ENCODE measurements around the gene EME2.
"Not testable (repeated sequence)": the region's sequence is repeated elsewhere in the genome, so short reads cannot be mapped to it uniquely, and the experiment has no call there.

EME2 gene, protein sequence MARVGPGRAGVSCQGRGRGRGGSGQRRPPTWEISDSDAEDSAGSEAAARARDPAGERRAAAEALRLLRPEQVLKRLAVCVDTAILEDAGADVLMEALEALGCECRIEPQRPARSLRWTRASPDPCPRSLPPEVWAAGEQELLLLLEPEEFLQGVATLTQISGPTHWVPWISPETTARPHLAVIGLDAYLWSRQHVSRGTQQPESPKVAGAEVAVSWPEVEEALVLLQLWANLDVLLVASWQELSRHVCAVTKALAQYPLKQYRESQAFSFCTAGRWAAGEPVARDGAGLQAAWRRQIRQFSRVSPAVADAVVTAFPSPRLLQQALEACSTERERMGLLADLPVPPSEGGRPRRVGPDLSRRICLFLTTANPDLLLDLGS

DNA sequence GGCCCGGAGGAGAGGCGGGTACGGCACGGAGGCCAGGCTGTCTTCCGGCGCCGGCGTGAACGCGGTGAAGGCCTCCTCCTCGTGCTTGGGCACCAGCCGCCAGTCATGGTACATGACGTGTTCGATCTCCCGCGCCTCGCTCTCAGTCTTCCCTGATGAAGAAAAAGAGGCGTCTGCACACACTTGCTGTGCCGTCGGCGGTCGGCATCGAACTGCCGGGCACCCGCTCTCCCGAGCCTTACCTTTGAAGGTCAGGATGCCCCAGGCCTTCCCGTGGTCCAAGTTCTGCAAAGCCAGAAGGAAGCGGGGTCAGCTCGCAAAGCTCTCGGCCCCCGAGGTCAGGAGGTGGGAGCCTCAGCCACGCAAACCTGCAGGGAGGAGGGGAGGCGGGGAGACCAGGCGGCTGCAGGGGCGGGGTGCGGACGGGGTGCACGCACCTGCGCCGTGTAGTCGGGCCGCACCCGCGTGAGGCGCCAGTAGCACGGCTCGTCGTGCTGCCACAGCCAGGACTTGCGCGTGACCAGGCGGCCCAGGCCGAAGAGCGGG is at the start of gene EME2:
TSS of gene EME2 (plus strand) at position 449 of the 546 bp plus-strand sequence. CDS start 418 bp downstream, outside the sequence.
- peak; percentile 72 for DNase-seq

DNA sequence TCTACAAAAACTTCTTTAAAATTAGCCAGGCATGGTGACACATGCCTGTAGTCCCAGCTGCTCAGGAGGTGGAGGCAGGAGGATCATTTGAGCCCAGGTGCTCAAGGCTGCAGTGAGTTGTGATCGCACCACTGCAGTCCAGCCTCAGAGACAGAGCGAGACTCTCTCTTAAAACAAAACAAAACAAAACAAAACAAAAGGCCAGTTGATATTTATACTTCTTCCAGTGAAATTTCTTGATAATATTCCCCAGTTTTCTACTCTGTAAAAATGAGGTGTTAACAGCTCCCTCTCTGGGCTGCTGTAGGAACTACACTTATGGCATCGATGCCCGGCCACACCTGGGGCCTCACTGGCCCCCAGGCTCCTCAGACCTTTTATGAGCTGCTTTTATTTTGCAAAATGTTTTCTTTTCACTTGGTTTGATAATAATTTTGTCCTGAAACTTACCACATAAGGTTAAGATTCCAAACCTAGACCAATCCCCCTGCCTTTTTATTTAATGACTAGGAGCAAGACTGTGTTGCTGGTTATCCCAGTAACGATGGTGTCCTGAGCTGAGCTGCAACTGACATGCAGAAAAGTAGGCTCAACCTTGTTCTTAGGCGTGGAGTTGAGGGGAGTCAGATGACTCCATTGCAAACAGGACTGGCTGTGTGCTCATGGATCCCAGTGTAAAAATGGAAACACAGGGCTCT is 49.0 kb upstream of the EME2 start:
- peak; percentile 69 for DNase-seq

DNA sequence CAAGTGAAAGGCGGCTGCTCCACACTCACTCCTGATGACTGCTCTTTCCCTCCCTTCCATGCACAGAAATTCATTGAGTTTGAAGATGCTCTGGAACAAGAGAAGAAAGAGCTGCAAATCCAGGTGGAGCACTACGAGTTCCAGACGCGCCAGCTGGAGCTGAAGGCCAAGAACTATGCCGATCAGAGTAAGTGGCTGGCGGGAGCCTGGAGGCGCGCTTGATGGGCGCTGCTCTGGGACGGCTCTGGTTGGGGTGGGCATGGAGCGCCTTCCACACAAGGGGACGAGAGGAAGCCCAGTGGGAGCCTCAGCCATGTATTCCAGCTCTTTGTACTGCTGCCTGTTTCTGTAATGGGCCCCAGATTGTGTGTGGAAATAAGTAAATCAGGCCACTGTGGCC is 48.1 kb upstream of the EME2 start:
- no peak for DNase-seq

DNA sequence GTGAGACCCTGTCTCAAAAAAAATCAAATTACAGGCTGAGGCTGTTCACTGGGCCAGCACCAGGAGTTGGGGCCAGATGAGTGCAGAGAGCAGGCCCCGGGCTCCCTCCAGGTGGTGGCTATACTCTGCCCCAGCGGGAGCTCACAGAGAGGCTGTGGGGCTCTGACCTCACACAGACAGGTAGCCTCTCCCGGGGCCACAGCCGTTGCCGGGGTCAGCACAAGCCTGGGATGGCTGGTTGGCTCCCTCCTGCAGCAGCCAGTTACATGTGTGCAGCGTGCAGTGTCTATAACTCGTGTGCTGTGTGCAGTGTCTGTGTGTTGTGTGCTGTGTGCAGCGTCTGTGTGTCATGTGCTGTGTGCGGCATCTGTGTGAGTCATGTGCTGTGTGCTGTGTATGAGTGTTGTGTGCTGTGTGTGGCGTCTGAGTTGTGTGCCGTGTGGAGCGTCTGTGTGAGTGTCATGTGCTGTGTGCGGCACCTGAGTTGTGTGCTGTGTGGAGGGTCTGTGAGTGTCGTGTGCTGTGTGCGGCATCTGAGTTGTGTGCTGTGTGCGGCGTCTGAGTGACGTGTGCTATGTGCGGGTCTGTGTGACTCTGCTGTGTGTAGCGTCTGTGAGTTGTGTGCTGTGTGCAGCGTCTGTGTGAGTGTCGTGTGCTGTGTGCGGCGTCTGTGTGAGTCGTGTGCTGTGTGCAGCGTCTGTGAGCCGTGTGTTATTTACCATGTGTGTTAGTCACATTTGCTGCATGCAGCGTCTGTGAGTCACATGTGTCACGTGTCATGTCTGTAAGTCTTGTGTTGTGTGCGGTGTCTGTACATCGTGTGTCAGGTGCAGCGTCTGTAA is 45.7 kb upstream of the EME2 start:
- no peak for DNase-seq

DNA sequence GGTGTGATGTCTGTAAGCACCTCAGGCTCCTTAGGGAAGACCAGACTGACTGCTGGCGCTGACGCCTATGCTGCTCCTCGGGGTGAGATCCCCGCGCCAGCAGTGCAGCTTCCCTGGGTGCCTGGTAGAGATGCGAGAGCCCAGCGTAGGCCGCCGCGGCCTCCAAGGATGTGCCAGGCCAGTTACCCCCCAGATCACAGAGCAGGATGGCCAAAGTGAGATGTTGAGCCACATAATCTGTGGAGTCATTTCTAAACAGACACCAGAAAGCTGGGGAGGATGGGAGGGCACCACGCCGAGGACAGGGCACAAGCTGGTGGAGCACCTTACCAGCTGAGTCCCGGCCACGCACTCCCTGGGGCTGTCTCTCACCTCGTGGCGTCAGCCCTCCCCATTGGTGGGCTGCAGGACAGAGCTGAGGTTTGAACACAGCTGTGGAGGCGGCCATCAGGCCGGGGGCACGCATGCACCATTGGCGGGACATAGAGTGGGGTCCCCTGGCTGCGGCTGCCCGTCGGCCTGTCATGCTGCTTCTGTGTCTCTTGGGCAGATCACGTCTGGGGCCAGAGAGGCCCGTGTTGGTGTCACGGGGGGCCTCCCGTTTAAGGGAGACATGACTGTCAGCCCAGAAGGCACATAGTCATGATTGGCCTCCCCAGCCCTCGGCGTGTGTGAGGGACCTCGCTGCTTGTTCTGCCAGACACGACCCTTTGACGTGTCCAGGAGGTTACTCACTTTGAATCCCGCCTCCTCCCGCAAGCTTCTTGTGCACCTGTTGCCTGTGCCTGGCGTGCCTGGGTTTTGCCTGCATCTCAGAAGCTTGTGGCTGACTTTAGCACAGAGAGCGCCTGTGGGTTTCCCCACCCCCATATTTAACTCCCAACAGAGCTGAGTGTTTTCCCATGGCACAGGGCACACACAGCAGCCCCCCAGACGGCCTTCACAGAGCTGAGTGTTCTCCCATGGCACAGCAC is 44.7 kb upstream of the EME2 start:
- no peak for DNase-seq

DNA sequence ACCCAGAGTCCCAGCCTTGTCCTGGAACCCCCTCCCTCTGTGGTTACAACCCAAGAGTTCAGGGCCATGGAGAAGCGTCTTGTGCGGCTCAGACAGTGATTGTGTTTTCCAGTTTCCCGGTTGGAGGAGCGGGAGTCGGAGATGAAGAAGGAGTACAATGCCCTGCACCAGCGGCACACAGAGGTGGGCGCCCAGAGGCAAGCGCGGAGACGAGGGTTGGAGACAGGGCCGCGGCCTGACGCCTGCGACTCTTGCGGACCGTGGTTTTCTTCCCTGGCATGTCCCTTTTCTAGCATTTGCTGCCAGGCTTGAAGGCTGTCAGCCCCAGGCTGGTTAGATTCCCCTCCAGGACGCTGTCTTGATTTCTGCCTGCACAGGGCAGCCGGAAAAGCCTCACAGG is 43.6 kb upstream of the EME2 start:
- no peak for DNase-seq

DNA sequence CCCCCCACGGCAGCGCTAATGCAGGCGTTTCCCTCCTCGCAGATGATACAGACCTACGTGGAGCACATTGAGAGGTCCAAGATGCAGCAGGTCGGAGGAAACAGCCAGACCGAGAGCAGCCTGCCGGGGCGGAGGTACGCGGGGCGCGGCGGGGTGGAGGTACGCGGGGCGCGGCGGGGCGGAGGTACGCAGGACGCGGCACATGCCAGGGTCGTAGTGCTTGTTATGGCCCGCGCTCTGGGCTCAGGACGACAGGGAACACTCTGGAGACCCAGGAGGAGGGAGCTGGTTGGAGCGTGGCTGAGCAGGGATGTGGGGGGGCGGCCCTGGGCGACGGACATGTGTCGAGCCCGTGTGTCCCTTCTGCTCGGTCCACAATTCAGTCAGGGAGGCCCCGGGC is 43.2 kb upstream of the EME2 start:
- no peak for DNase-seq

DNA sequence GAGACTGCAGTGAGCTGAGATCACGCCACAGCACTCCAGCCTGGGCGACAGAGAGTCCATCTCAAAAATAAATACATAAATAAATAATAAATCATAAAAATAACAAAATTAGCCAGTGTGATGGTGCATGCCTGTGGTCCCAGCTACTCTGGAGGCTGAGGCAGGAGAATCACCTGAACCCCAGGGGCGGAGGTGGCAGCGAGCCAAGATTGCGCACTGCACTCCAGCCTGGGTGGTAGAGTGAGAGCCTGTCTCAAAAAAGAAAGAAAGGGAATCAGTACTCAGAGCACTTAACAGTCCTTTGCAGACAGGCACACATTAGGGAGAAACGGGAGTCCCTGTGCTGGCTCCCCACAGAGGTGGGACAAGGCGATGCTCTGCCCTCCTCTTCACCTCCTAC is 41.5 kb upstream of the EME2 start:
- DNase-seq, result no peak

DNA sequence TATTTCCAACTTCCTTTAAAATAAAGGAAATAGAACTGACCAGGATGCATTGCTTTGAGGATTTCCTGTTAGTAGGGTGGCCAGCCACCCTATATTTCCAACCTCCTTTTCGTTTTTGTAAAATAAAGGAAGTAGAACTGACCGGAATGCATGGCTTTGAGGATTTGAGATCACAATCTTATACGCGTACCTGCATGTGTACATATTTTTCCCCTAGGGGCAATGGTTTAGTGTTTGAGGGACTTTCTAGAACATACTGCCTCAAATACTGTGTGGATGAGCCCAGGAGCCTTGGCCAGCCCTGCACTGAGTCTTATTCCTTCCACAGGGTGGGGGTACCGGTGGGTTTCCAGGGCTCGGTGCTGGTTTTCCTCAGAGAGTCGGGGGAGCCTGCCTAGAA is 41.0 kb upstream of the EME2 start:
- no peak for DNase-seq

DNA sequence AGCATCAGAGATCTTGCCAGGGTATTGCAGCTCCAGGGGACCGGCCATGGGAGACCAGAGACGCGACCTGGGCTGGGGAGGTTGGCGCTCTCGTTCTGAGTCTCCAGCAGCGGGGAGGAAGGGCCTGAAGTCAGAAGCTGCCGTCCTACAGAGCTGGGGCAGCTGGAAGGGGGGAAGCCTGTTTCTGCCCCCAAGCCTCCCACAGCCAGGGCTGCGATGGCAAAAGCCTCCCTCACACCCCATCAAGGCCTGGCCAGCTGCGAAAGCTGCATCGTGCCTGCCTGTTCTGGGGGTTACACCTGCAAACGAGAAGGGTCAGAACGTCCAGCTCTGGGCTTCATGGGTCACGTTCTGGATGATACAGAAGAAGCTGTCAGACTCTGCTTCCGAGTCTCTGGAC is 40.5 kb upstream of the EME2 start:
- no peak for DNase-seq

DNA sequence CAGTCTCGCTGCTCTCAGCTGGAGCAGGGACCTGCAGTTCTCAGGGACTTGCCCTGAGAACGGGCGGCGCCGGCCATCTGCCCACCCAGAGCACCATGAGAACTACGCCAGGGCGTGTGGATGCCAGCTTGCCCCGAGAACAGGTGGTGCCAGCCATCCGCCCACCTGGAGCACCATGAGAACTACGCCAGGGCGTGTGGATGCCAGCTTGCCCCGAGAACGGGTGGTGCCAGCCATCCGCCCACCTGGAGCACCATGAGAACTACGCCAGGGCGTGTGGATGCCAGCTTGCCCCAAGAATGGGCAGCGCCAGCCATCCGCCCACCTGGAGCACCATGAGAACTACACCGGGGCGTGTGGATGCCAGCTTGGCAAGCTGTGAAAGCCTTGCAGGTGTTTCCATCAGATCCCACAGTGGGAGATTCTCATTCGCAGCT is 40.0 kb upstream of the EME2 start:
- DNase-seq, result not testable (repeated sequence)

DNA sequence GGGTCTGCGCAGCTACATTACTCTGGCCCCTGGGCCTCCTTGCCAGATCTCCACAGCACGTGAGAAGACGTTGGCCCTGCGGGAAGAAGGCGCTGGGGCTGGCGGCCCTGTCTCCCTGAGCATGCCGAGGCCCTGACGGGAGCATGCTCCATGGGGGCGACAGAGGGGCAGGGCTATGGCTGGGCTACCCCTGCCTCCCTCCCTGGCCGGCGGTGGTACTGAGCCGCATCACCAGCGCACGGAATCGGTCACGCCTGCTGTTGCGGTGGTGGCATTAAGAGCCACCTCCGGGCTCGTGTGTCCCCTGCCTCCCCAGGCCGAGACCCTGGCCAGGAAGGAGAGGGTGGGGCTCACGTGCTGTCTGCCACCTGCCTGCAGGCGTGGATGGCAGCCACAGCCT is 38.5 kb upstream of the EME2 start:
- no peak for DNase-seq

DNA sequence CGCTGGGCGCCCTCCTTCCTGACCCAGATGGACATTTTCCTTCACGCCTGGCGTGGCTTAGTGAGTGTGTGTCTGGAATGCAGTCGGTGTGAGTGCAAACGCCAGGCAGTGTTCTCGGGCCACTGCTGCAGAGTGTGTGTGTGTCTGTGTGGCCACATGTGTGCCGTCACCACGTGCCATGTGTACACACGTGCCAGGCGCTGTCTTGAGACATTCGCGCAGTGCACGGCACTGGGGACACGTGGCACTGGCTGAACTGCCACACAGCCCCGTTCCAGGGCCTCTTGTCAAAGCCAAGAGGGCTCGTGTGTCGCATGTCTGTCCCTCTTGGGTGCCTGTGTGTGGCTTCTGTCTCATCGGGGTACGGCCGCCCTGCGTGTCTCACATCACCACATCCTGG is 37.8 kb upstream of the EME2 start:
- DNase-seq, result no peak

DNA sequence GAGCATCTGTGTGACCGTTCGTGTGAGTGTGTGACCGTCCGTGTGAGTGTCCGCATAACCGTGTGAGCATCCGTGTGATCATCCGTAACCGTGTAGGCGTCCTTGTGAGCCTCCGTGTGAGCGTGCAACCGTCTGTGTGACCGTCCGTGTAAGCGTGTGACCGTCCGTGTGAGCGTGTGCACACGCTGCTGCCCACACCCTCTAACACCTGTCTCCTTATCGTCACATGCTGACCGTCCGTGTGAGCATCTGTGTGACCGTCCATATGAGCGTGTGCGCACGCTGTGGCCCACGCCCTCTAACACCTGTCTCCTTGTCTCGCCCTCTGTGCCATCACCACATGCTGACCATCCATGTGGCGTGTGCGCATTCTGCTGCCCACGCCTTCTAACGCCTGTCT is 32.4 kb upstream of the EME2 start:
- no peak for DNase-seq

DNA sequence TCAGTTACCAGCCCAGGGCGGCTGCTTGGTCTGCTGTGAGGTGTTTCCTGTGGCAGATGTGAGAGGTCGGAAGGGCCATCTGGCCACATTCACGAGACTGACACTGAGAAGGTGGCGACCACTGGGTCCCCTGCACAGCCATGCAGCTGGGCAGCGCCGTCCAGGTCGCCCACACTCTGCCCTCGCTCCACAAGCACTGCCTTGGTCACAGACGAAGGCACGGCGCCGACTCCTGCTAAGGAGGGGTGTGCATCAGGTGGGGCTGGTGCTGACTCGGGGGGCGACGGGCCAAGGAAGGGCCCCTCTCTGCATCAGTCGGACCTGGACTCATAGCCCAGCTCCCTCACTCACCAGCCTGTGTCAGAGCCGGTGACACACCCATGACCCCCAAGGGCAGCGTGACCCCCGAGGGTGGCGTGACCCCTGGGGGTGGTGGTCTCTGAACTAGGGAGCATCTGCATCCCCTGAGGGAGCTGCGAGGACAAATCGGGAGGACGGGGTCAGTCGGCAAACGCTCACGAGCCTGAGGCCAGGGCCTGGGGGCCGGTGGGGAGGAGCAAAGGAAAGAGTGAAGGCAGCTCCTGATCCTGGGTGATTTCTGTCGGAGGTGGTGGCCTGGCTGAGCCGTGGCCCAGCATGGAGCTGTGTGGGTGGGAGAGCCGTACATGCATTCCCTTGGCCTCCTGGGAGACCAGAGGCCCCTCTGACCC is 31.7 kb upstream of the EME2 start:
- no peak for DNase-seq

DNA sequence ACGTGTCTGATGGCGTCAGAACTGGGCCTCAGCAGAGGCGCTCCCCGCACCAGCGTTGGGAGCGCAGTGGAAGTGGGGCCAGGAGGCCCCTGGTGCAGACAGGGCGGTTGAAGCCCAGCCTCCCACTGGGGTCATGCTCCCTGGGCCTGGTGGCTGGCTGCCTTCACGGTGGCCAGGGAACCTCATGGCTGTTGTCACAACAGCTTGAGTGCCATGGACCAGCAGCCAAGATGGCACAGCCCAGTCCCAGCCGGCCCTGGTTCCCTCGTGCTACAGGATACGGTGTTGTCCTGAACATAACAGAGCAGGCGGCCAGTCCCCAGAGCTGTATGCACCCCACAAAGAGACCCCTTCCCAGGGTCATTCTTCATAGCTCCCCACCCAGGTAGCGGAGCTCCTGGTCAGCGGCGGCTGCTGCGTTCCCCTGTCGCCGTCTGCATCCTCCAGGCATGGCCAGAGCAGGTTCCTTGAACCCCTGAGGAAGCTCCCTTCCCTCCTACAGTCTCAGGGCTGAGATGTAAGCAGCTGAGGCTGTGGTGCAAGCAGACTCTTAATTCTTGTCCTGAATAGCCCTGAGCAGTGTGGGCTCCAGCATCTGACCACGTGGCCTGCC is 31.0 kb upstream of the EME2 start:
- no peak for DNase-seq

DNA sequence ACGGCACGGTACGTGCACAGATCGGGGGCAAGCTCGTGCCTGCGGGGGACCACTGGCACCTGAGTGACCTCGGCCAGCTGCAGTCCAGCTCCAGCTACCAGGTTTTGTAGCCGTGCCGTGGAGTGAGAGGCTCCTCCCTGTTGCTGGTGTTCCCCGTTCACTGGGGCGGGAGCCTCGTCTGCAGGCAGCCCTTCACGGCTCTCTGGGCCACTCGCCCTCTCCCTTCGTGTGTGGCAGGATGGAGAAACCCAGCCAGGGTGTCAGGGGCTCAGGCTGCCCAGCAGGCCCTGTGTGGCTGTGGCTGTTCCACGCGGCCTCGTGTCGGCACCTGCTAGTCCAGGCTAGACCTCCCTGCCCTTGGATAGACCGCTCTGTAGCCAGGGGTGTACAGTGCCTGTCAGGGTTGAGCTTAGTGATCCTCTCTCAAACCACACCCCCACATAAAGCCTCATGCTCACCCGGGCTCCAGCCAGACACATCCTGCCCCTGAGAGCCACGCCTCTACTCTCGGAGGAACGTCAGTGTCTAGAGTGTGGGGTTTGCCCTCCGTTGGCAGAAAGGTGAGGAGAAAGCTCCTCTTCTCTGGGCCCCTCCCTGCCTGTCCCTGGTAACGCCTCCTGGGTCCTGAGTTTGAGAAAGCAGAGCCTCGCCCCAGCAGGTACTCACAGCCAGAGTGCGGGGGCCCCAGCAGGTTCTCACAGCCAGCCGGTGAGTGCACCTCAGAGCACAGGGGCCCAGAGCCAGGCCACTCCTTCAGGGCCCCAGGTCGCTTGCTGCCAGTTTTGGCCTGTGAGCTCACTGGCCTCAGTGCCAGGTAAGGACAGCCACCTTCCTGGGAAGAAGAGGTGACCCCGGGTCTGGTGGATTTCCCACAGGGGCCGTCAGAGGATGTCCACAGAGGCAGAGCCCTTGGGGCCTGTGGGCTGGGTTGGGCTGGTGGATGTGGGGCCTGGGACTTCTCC is 29.0 kb upstream of the EME2 start:
- no peak for DNase-seq

DNA sequence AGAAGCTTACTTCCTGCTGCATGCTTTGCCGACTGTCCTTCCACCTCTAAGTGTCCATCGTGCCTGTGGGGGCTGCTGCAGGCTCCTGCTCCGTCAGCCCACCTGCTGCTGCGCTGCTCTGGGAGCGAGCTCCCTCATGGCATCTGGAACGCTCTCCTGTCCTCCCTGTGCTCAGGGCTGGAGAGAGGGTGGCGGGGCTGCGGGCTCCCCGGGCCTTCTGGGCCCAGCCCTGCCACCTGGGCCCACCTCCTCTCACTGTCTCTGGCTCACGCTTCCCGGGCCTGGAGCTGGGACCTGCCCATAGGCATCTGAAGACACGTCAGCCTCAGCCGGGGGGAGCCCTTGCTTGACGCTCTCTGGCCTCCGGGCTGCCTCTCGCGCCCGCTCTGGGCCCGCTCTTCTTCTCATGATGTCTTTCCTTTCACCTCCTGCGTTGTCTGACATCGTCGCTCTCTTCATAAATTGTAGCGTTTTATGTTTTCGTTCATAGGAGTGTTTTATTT is 28.2 kb upstream of the EME2 start:
- DNase-seq, result no peak

DNA sequence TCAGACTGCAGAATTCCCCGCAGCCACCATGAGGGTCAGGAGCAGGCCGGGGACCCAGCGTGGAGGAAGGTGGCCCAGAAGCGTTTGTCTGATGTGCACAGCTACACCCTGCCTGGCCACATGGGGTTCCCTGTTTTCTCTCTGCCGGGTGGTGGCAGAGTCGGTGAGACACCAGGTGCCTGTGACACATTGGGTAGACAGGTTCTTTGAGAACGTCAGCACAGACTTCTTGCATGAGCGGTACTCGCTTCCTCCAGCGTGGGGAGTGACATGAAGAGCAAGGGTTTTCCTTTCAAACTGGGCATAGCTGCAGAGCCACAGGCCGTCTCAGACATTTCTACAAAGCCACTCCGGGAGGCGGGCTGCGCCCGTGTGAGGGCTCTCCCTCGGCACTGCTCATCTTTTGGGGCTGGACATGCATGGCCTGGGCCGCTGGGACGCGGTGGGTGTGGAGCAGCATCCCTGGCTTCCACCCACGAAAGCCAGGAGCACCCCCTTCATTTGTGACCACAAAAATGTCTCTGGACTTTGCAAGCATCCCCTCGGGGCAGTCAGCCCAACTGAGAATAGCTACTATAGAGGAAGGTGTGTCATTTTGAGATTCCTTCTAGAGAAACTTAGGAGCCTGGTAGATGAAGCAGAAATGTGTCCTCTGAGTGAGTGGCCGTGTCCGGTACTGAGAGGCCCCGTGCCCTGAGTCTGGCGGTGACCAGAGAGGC is 27.3 kb upstream of the EME2 start:
- DNase-seq, result no peak
